Measurements from ENCODE around the gene TMEM252. TPM values are rescaled to one million over a fixed set of nuclear protein-coding genes. Genes with fewer than 3 reads are reported as not detected.

TMEM252 gene
- total RNA-seq, 4 donors from 2014 or later = not detected

DNA sequence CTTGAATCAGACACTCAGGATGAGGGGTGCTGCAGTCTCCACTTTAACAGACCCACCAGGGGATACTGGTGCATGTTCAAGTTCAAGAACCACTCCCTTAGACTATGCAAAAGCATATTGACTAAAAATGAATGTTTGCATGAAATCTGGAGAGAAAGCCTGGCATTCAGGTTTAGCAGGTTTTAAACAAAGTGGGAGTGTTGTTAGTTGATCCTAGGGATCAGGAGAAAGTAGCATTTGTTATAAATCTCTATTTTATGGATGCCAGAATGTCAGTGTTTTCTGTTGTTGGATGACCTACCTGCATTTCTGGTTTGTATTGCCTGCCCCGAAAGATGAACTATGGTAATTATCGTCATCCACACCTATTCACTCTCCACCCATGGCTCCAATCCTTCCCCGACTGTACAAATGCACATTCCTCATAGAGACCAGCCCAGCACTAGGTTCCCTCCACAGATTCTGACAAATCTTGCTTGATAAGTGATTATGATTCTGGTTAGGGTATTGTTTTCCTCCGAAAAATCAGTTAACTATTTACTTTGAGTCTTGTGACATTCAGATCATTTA, 17.2 kb downstream of the TMEM252 start:
- no peaks in the 10 kb centered on the region for H3K9me3 ChIP-seq
- no peaks in the 10 kb centered on the region for H3K36me3 ChIP-seq
- H3K27me3 ChIP-seq = no peaks in the 10 kb centered on the region
- H3K4me3 ChIP-seq = no peak overlapping the region
- TF ChIP-seq POLR2A (IDR thresholded peaks at IDR 0.05) = no peak
- TF ChIP-seq EP300 (IDR thresholded peaks at IDR 0.05) = no peak
- TF ChIP-seq, protein P1, sequence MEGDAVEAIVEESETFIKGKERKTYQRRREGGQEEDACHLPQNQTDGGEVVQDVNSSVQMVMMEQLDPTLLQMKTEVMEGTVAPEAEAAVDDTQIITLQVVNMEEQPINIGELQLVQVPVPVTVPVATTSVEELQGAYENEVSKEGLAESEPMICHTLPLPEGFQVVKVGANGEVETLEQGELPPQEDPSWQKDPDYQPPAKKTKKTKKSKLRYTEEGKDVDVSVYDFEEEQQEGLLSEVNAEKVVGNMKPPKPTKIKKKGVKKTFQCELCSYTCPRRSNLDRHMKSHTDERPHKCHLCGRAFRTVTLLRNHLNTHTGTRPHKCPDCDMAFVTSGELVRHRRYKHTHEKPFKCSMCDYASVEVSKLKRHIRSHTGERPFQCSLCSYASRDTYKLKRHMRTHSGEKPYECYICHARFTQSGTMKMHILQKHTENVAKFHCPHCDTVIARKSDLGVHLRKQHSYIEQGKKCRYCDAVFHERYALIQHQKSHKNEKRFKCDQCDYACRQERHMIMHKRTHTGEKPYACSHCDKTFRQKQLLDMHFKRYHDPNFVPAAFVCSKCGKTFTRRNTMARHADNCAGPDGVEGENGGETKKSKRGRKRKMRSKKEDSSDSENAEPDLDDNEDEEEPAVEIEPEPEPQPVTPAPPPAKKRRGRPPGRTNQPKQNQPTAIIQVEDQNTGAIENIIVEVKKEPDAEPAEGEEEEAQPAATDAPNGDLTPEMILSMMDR (IDR thresholded peaks at IDR 0.05) = no peak
- WGBS = 46% methylated on average over 4 of the region's 4 CpGs
- peaks cover 3% of the 10 kb centered on the region for H3K4me1 ChIP-seq
- no peak overlapping the region for H3K27ac ChIP-seq
- no peak for DNase-seq (ENCODE audit: low spot score in 2 of 2)

DNA sequence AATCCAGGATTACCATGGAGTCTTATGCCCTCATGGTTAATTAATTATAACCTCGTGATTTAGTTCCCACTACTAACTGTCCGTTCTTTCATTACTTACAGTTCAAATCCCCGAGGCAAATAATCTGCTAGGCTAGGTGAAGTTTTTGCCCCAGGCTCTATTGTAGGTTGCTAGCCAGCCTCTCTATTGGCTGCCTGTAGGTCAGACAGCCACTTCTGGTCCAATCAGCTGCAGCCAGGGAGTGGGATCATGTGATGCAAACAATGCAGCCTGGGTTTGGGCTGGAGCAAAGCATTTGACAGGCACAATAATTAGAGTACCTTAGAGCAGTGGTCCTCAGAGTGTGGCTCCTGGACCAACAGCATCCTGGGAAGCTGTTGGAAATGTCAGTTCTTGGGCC, 17.7 kb downstream of the TMEM252 start:
- H3K27me3 ChIP-seq = no peaks in the 10 kb centered on the region
- no peaks in the 10 kb centered on the region for H3K36me3 ChIP-seq
- WGBS = 76% methylated on average over 3 of the region's 3 CpGs
- no peaks in the 10 kb centered on the region for H3K9me3 ChIP-seq
- DNase-seq (ENCODE audit: low spot score in 2 of 2) = no peak
- TF ChIP-seq POLR2AphosphoS5 (IDR thresholded peaks at IDR 0.05) = no peak
- TF ChIP-seq POLR2A (IDR thresholded peaks at IDR 0.05) = no peak
- TF ChIP-seq EP300 (IDR thresholded peaks at IDR 0.05) = no peak
- TF ChIP-seq, protein P1 (IDR thresholded peaks at IDR 0.05) = no peak
- no peak overlapping the region for H3K27ac ChIP-seq
- no peak overlapping the region for H3K4me3 ChIP-seq
- peaks cover 3% of the 10 kb centered on the region for H3K4me1 ChIP-seq

DNA sequence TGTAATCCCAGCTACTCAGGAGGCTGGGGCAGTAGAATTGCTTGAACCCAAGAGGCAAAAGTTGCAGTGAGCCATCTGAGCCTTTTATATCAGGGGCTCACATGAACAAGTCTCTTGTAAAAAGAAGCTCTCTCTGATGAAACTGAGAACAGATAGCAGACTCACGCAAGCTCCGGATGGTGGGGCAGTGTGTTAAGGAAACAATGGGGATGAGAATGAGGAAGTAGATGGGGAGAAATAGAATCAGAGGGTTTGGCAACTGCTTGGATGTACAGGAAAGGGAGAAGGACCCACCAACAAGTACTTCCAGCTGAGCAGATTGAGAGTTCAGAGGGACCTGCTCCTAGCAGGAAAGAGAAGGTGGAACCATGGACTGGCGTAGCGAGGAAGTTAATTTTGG, 18.6 kb downstream of the TMEM252 start:
- 63% methylated on average over 4 of the region's 4 CpGs for WGBS
- TF ChIP-seq POLR2A (IDR thresholded peaks at IDR 0.05) = no peak
- TF ChIP-seq EP300 (IDR thresholded peaks at IDR 0.05) = no peak
- TF ChIP-seq POLR2AphosphoS5 (IDR thresholded peaks at IDR 0.05) = no peak
- TF ChIP-seq, protein P1 (IDR thresholded peaks at IDR 0.05) = no peak

DNA sequence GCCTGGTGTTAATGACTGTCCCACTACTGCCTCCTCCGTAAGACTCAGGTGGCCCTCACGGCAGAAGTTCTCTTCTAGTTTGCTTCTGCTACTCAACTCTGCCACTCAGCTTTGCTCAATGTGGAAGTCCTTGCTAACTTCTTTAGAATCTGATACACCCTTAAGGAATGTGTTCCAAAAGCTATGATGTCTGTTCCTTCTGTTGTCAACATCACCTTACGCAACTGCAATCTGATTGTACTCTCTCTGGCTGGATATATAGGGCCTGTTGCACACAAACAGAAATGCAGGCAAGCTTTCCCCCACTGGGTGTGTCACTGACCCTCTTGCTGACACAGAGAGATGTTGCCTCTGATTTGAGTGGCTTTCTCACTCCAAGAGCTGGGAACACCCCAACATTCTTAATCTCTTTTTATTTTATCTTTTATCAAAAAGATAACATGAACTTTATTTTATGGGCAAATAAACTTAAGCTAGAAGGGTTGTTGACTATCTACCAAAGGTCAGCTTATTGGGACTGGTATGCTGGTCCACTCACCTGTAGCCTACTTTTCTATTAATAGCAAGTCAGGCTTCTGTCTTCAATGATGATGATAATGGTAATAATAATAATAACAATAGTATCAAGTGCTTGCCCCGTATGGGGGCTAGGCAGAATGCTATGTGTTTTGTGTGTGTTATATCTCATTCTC, 25.2 kb downstream of the TMEM252 start:
- Histone ChIP-seq H3K27ac (no peak overlapping the region), H3K27me3 (no peaks in the 10 kb centered on the region), H3K9me3 (no peaks in the 10 kb centered on the region), H3K4me3 (no peak overlapping the region), H3K36me3 (no peaks in the 10 kb centered on the region), H3K4me1 (no peaks in the 10 kb centered on the region)
- WGBS = 78% methylated on average over 4 of the region's 4 CpGs
- DNase-seq (ENCODE audit: low spot score in 2 of 2) = no peak
- TF ChIP-seq EP300 (IDR thresholded peaks at IDR 0.05) = peak; percentile 91
- TF ChIP-seq POLR2AphosphoS5 (IDR thresholded peaks at IDR 0.05) = no peak
- TF ChIP-seq, protein P1 (IDR thresholded peaks at IDR 0.05) = no peak

More for the DNA sequence above, 18.6 kb downstream of the TMEM252 start:
- no peak overlapping the region for H3K27ac ChIP-seq
- H3K4me1 ChIP-seq = peaks cover 3% of the 10 kb centered on the region
- H3K9me3 ChIP-seq = no peaks in the 10 kb centered on the region
- no peak for DNase-seq (ENCODE audit: low spot score in 2 of 2)
- H3K4me3 ChIP-seq = no peak overlapping the region
- no peaks in the 10 kb centered on the region for H3K27me3 ChIP-seq
- H3K36me3 ChIP-seq = no peaks in the 10 kb centered on the region

DNA sequence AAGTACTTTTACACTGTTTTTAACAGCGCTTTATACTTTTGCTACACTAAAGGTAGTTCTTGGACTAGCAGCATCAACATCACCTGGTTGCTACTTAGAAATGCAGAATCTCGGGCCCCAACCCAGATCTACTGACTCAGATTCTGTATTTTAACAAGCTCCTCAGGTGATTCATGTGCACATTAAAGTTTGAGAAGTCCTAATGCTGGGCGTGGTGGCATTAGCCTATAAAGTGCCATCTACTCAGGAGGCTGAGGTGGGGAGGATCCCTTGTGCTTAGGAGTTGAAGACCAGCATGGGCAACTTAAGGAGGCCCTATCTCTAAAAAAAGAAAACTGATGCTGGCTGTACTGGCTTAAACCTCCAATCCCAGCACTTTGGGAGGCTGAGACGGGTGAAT, 26.7 kb downstream of the TMEM252 start:
- Histone ChIP-seq H3K9me3 (no peaks in the 10 kb centered on the region), H3K36me3 (no peaks in the 10 kb centered on the region), H3K4me3 (no peak overlapping the region), H3K27ac (no peak overlapping the region), H3K4me1 (no peaks in the 10 kb centered on the region), H3K27me3 (no peaks in the 10 kb centered on the region)
- no peak for DNase-seq (ENCODE audit: low spot score in 2 of 2)
- TF ChIP-seq EP300 (IDR thresholded peaks at IDR 0.05) (no peak), POLR2AphosphoS5 (IDR thresholded peaks at IDR 0.05) (no peak), POLR2A (IDR thresholded peaks at IDR 0.05) (no peak)
- TF ChIP-seq, protein P1 (IDR thresholded peaks at IDR 0.05) = no peak
- WGBS = 84% methylated on average over 4 of the region's 4 CpGs

Data from suprapubic skin (tissue), 4 donors.